Activated CD4-positive, alpha-beta T cell treated with anti-CD3 and anti-CD28 coated beads, Interleukin-2, amount 50 U/mL, for 4 hours (primary cell): ENCODE results near the gene DBH.

ENCODE experiments used
- DNase-seq, 2 experiments: peaks; one replicate each; pipeline ENCODE4 v3.0.0-alpha.2; 2020

Gene DBH

GRCh38 chr9:133627341-133627740, 8.8 kb upstream of the DBH start:
- DNase-seq: no peak

- no peak for DNase-seq
Measured at GRCh38 chr9:133628766-133629165, 7.4 kb upstream of the DBH start.

GRCh38 chr9:133629221-133630110, 6.7 kb upstream of the DBH start:
- no peak for DNase-seq

- no peak for DNase-seq
Measured at GRCh38 chr9:133631111-133631510, 5.1 kb upstream of the DBH start.

- DNase-seq: no peak
Measured at GRCh38 chr9:133632806-133633680, 3.1 kb upstream of the DBH start.

- no peak for DNase-seq
Measured at GRCh38 chr9:133633681-133634080, 2.5 kb upstream of the DBH start.

GRCh38 chr9:133634081-133634691, 2.0 kb upstream of the DBH start:
- no peak for DNase-seq

- DNase-seq: no peak
Measured at GRCh38 chr9:133635098-133635497, 1.1 kb upstream of the DBH start.

GRCh38 chr9:133636902-133637301, 739 bp downstream of the DBH start:
- DNase-seq: no peak

- no peak for DNase-seq
Measured at GRCh38 chr9:133637451-133638055, 1.4 kb downstream of the DBH start.

GRCh38 chr9:133638076-133638475, 1.9 kb downstream of the DBH start:
- no peak for DNase-seq

- DNase-seq: no peak
Measured at GRCh38 chr9:133638711-133639110, 2.5 kb downstream of the DBH start.

- no peak for DNase-seq
Measured at GRCh38 chr9:133639613-133640012, 3.5 kb downstream of the DBH start.

- DNase-seq: no peak
Measured at GRCh38 chr9:133640160-133640559, 4.0 kb downstream of the DBH start.

GRCh38 chr9:133640580-133641395, 4.6 kb downstream of the DBH start:
- no peak for DNase-seq

- DNase-seq: no peak
Measured at GRCh38 chr9:133641396-133641655, 5.2 kb downstream of the DBH start.

- DNase-seq: no peak
Measured at GRCh38 chr9:133641861-133642595, 5.9 kb downstream of the DBH start.

GRCh38 chr9:133642708-133643361, 6.7 kb downstream of the DBH start:
- DNase-seq: no peak

GRCh38 chr9:133643362-133643755, 7.2 kb downstream of the DBH start:
- DNase-seq: no peak

GRCh38 chr9:133643978-133644760, 8.0 kb downstream of the DBH start:
- DNase-seq: no peak
